ENCODE measurements around the gene DGKQ. TPM values are rescaled to one million over a fixed set of nuclear protein-coding genes. Genes with fewer than 3 reads are reported as not detected.
A peak's percentile ranks its signal among the peaks of the same experiment; 100 is the strongest.

Gene DGKQ
- total and polyA plus RNA-seq, 2 of the 8 experiments (the other 6 are each of a cell fraction or from before 2014, with no cell fraction given) = 7.3 to 9.7 TPM

DNA sequence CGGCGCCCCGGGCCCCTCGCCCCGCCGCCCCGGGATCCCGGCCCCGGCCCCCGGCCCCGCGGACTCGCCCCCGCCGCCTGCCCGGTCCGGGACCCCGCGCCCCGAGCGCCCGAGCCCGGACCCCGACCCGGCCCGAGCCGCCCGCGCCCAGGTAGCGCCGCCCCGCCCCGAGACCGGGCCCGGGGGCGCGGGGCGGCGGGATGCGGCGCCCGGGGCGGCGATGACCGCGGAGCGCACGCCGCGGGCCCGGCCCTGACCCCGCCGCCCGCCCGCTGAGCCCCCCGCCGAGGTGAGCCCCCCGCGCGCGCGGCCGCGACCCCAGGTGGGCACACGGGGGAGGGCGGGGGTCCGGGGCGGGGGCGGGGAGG lies 38.3 kb upstream of the DGKQ start:
- Histone ChIP-seq H2BK12ac (ENCODE audit: low read depth, low read length) (no peak overlapping the region), H3K9me3 (ENCODE audit: insufficient read depth in 2 of 2, low read depth in 1 of 2, low read length in 1 of 2) (no peaks in the 10 kb centered on the region), H3K9ac (replicated peaks in 1 of 4; ENCODE audit: extremely low read depth in 1 of 4, low read depth in 3 of 4, low read length in 3 of 4) (no peak overlapping the region), H3K27me3 (replicated peaks in 1 of 4; ENCODE audit: control insufficient read depth in 3 of 4, extremely low read depth in 1 of 4, insufficient read depth in 3 of 4, low read length in 3 of 4) (peaks cover 22 to 48% (median 42%) of the 10 kb centered on the region in 4 experiments), H3K79me2 (ENCODE audit: control insufficient read depth in 1 of 2, insufficient read depth in 2 of 2, low read length in 2 of 2) (no peaks in the 10 kb centered on the region), H4K20me1 (replicated peaks in 1 of 2; ENCODE audit: control insufficient read depth in 1 of 2, insufficient read depth in 2 of 2, low read length in 2 of 2) (peaks cover 3 to 20% of the 10 kb centered on the region in 2 experiments), H3K56ac (replicated peaks; ENCODE audit: insufficient read length, low read depth, low read length) (no peak overlapping the region), H3K4me3 (ENCODE audit: extremely low read depth in 1 of 4, insufficient read depth in 2 of 4, low read depth in 3 of 4, low read length in 4 of 4) (peak overlapping the region in 1 of 4 experiments; percentile 36; a peak in 1 of 8 replicates), H2BK20ac (ENCODE audit: low read length) (no peak overlapping the region), H2AK5ac (ENCODE audit: low read depth, low read length) (no peak overlapping the region), H3K4me1 (replicated peaks in 1 of 4; ENCODE audit: control insufficient read depth in 3 of 4, insufficient read depth in 4 of 4, low read length in 3 of 4) (peaks cover 0 to 14% (median 10%) of the 10 kb centered on the region in 4 experiments; a peak in 6 of 7 replicates), H3K23me2 (ENCODE audit: low read depth, low read length) (peaks cover 18% of the 10 kb centered on the region; the same call in 1 of the 2 replicates), H2BK120ac (replicated peaks; ENCODE audit: low read depth, low read length) (no peak overlapping the region), H3K36me3 (ENCODE audit: control insufficient read depth in 2 of 4, insufficient read depth in 4 of 4, low read length in 3 of 4) (no peaks in the 10 kb centered on the region), H4K8ac (ENCODE audit: extremely low read depth, insufficient read depth, low read length) (no peak overlapping the region), H3K4ac (replicated peaks; ENCODE audit: insufficient read length, low read depth, low read length) (no peak overlapping the region), H4K5ac (ENCODE audit: insufficient read length, low read depth, low read length) (no peak overlapping the region), H3K23ac (ENCODE audit: insufficient read length) (no peak overlapping the region), H3K27ac (ENCODE audit: low read depth, low read length) (no peak overlapping the region), H2AFZ (ENCODE audit: low read length) (no peak overlapping the region), H3K79me1 (ENCODE audit: low read depth, low read length) (peaks cover 2% of the 10 kb centered on the region; the same call in 1 of the 2 replicates), H3K4me2 (ENCODE audit: insufficient read depth in 1 of 2, low read depth in 2 of 2, low read length in 2 of 2) (0 out of 4 replicates have a peak overlapping the region, but pooled peaks of 1 of the 2 experiments have one; percentile 48), H2BK5ac (ENCODE audit: low read depth, low read length) (no peak overlapping the region), H4K91ac (replicated peaks; ENCODE audit: insufficient read length, low read length) (no peak overlapping the region), H2BK15ac (ENCODE audit: low read length) (no peak overlapping the region), H3K18ac (ENCODE audit: extremely low read depth, low read length) (no peak overlapping the region), H3K14ac (ENCODE audit: insufficient read length) (no peak overlapping the region)
- FAIRE-seq (no peak), DNase-seq (ENCODE audit: low read depth in 1 of 2, low spot score in 2 of 2) (no peak)
- POLR2A ChIA-PET (ENCODE audit: partially characterized antibody) = no interaction called here
- TF ChIP-seq KDM1A (IDR thresholded peaks at IDR 0.05; ENCODE audit: borderline replicate concordance, low read length) = no peak
- TF ChIP-seq ZNF274 (IDR thresholded peaks at IDR 0.05; ENCODE audit: borderline replicate concordance, extremely low read depth, low read length) = no peak
- no peak for TF ChIP-seq BRCA1 (IDR thresholded peaks at IDR 0.05; ENCODE audit: low read depth, low read length)
- no peak for TF ChIP-seq ASH2L (IDR thresholded peaks at IDR 0.05; ENCODE audit: low read length)
- TF ChIP-seq CBX5 (IDR thresholded peaks at IDR 0.05; ENCODE audit: low read depth, low read length) = no peak
- CTCF ChIA-PET (ENCODE audit: partially characterized antibody) = interaction anchor here (1.0 kb wide), 1 partner anchor 39 kb away, joined by 3 read pairs; no protein-coding TSS in a partner anchor
- WGBS, 2 experiments (ENCODE audit: extremely low coverage in 1 of 2, insufficient coverage in 1 of 2, insufficient read length in 1 of 2, insufficient replicate concordance in 2 of 2, low coverage in 1 of 2, low lambda C conversion rate in 2 of 2, missing lambda C conversion rate in 1 of 2) = 3% methylated on average over 11 of the region's 69 CpGs; no CpG with 5 or more reads in 1 of the 2 experiments

Data from H1 (cell line).